ENCODE results near the gene AP4E1.
"Not testable (repeated sequence)": the region's sequence is repeated elsewhere in the genome, so short reads cannot be mapped to it uniquely, and the experiment has no call there.

AP4E1 gene

GRCh38 chr15:51006336-51006985, 98.0 kb downstream of the AP4E1 start:
- ATAC-seq, result peak; percentile 75
- Mint-ChIP-seq H3K27ac (no peak overlapping the region), H3K9me3 (peaks cover 3% of the 10 kb centered on the region)

DNA sequence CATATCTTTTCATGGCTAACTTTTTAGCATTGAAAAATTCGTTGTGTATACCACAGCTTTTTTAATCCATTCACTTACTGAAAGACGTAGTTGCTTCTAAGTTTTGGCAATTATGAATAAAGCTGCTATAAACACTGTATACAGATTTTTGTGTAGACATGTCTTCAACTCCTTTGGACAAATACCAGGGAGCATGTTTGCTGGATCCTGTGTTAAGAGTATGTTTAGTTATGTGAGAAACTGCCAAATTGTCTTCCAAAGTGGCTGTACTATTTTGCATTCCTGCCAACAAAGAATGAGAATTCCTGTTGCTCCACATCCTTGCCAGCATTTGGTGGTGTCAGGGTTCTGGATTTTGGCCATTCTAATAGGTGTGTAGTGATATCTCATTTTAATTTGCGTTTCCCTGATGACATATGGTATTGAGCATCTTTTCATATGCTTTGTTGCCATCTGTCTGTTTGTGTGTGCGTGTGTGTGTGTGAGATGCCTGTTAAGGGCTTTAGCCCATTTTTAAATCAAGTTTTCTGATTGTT, 98.7 kb downstream of the AP4E1 start:
- H3K4me3 Mint-ChIP-seq, result no peak overlapping the region
- ATAC-seq (no peak), DNase-seq (ENCODE audit: low spot score in 2 of 2) (no peak)
- peaks cover 3% of the 10 kb centered on the region for H3K9me3 Mint-ChIP-seq
- no peak overlapping the region for H3K27ac Mint-ChIP-seq
- no peaks in the 10 kb centered on the region for H3K4me1 Mint-ChIP-seq
- H3K36me3 Mint-ChIP-seq, result peaks cover 12% of the 10 kb centered on the region

More at GRCh38 chr15:51006336-51006985, 98.0 kb downstream of the AP4E1 start:
- DNase-seq (ENCODE audit: low spot score in 2 of 2), result no peak
- Mint-ChIP-seq H3K4me1 (no peaks in the 10 kb centered on the region), H3K4me3 (no peak overlapping the region), H3K36me3 (peaks cover 19% of the 10 kb centered on the region)

- DNase-seq (ENCODE audit: low spot score in 2 of 2) (no peak), ATAC-seq (no peak)
Observed at GRCh38 chr15:51011212-51011611, 102.7 kb downstream of the AP4E1 start.

DNA sequence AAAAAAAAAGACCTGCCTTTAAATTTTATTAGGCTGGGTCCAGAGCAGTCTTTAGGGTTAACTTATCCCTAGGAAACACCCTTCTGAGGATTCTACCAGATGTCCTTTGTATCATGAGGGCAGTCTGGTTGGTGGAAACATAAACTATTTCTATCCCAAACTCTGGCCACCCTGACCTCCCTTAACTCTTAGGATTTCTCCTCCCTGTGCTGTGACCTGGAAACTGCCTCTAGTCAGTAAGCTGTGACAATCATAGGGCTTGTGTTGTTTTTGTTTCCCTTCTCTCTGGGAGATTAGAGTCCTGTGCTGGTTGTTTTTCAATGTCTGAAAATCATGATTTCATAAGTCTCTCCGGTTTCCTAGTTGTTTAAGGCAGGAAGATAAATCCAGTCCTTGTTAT, 108.1 kb downstream of the AP4E1 start:
- peaks cover 3% of the 10 kb centered on the region for H3K9me3 Mint-ChIP-seq

More at GRCh38 chr15:51011212-51011611, 102.7 kb downstream of the AP4E1 start:
- peaks cover 3% of the 10 kb centered on the region for H3K9me3 Mint-ChIP-seq
- H3K36me3 Mint-ChIP-seq, result peaks cover 7% of the 10 kb centered on the region
- no peak overlapping the region for H3K27ac Mint-ChIP-seq
- H3K4me3 Mint-ChIP-seq, result no peak overlapping the region
- no peaks in the 10 kb centered on the region for H3K4me1 Mint-ChIP-seq

DNA sequence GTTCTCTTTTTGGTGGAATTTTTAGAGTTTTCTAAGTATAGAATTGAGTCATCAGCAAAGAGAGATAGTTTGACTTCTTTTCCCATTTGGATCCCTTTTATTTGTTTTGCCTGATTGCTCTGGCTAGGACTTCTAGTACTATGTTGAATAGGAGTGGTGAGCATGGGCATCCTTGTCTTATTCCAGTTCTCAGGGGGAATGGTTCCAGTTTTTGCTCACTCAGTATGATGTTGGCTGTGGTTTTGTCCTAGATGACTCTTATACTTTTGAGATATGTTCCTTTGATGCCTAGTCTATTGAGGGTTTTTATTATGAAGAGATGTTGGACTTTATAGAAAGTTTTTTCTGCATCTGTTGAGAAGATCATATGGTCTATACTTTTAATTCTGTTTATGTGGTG, 113.7 kb downstream of the AP4E1 start:
- no peak overlapping the region for H3K4me3 Mint-ChIP-seq
- ATAC-seq, result no peak

More for the DNA sequence above, 108.1 kb downstream of the AP4E1 start:
- H3K4me3 Mint-ChIP-seq, result no peak overlapping the region
- no peaks in the 10 kb centered on the region for H3K4me1 Mint-ChIP-seq
- ATAC-seq (no peak), DNase-seq (ENCODE audit: low spot score in 2 of 2) (no peak)
- H3K27ac Mint-ChIP-seq, result no peak overlapping the region
- no peaks in the 10 kb centered on the region for H3K36me3 Mint-ChIP-seq

DNA sequence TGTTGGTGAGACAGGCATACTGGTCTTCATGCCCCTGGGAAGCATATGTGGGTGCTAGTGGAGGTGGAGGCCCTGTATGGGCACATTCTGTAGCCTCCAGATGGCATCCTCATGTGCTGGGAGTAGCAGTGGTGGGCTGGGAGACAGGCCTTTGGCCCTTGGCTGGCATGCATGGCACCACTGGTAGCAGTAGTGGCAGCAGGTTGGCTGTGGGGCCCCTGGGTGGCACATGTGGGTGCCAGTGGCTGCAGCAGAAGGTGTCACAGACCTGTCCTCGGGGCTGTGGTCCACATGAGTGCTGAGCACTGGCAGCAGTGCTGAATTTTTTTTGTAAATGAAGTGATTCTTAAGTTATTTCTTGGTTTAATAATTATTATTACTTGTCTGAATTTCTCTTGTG, 115.0 kb downstream of the AP4E1 start:
- Mint-ChIP-seq H3K27ac (no peak overlapping the region), H3K9me3 (peaks cover 3% of the 10 kb centered on the region), H3K4me3 (no peak overlapping the region), H3K36me3 (no peaks in the 10 kb centered on the region), H3K4me1 (no peaks in the 10 kb centered on the region)
- no peak for ATAC-seq
- DNase-seq (ENCODE audit: low spot score in 2 of 2), result no peak

More for the DNA sequence above, 113.7 kb downstream of the AP4E1 start:
- no peak overlapping the region for H3K27ac Mint-ChIP-seq
- DNase-seq (ENCODE audit: low spot score in 2 of 2), result no peak
- H3K4me1 Mint-ChIP-seq, result no peaks in the 10 kb centered on the region
- no peaks in the 10 kb centered on the region for H3K36me3 Mint-ChIP-seq
- H3K9me3 Mint-ChIP-seq, result peaks cover 3% of the 10 kb centered on the region

- H3K4me1 Mint-ChIP-seq, result no peaks in the 10 kb centered on the region
- DNase-seq (ENCODE audit: low spot score in 2 of 2), result no peak
- ATAC-seq, result no peak
- H3K27ac Mint-ChIP-seq, result no peak overlapping the region
- H3K9me3 Mint-ChIP-seq, result peaks cover 2% of the 10 kb centered on the region
- no peak overlapping the region for H3K4me3 Mint-ChIP-seq
- H3K36me3 Mint-ChIP-seq, result no peaks in the 10 kb centered on the region
Observed at GRCh38 chr15:51024735-51025453, 116.4 kb downstream of the AP4E1 start.

DNA sequence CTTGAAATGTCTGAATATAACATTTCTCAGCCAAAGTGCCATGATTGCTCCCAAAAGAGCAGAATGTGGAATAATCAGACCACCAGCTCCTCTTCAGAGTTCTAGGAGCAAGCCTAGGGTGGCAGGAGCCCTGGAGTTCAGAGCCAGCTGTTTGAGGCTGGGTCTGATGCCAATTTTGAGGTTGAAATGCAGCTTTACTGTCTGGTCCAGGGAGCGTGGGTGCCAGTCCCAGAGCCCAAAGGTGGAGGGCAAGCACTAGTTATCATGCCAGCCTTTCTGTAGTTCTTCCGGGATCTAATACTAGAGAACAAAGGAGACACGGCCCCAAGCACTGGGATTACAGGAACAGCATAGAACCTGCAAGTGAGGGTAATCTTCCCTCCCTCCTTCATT, 117.0 kb downstream of the AP4E1 start:
- Mint-ChIP-seq H3K4me3 (no peak overlapping the region), H3K9me3 (no peaks in the 10 kb centered on the region), H3K27ac (no peak overlapping the region), H3K4me1 (no peaks in the 10 kb centered on the region), H3K36me3 (no peaks in the 10 kb centered on the region)
- ATAC-seq, result no peak
- DNase-seq (ENCODE audit: low spot score in 2 of 2), result no peak

- Mint-ChIP-seq H3K4me1 (no peaks in the 10 kb centered on the region), H3K36me3 (no peaks in the 10 kb centered on the region), H3K9me3 (no peaks in the 10 kb centered on the region), H3K4me3 (no peak overlapping the region), H3K27ac (no peak overlapping the region)
- DNase-seq (ENCODE audit: low spot score in 2 of 2) (no peak), ATAC-seq (no peak)
Observed at GRCh38 chr15:51030649-51031316, 122.3 kb downstream of the AP4E1 start.

DNA sequence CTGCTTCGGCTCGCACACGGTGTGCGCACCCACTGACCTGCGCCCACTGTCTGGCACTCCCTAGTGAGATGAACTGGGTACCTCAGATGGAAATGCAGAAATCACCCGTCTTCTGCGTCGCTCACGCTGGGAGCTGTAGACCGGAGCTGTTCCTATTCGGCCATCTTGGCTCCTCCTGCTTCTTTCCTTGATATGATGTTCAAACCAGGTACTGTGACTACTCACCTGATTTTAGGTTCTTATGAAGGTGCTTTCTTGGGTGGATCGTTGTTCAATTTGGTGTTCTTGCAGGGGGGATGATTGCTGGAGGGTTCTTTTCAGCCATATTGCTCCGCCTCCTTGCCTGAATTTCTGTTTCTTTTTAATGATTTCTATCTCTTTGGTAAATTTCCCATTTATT, 129.0 kb downstream of the AP4E1 start:
- not testable (repeated sequence) for H3K4me3 Mint-ChIP-seq; H3K27ac Mint-ChIP-seq; H3K4me1 Mint-ChIP-seq; DNase-seq (ENCODE audit: low spot score in 2 of 2); H3K36me3 Mint-ChIP-seq; ATAC-seq; H3K9me3 Mint-ChIP-seq

- H3K9me3 Mint-ChIP-seq, result no peaks in the 10 kb centered on the region
- no peaks in the 10 kb centered on the region for H3K4me1 Mint-ChIP-seq
- DNase-seq (ENCODE audit: low spot score in 2 of 2), result no peak
- H3K4me3 Mint-ChIP-seq, result no peak overlapping the region
- H3K27ac Mint-ChIP-seq, result no peak overlapping the region
- ATAC-seq, result no peak
- no peaks in the 10 kb centered on the region for H3K36me3 Mint-ChIP-seq
Observed at GRCh38 chr15:51038162-51038973, 129.9 kb downstream of the AP4E1 start.

DNA sequence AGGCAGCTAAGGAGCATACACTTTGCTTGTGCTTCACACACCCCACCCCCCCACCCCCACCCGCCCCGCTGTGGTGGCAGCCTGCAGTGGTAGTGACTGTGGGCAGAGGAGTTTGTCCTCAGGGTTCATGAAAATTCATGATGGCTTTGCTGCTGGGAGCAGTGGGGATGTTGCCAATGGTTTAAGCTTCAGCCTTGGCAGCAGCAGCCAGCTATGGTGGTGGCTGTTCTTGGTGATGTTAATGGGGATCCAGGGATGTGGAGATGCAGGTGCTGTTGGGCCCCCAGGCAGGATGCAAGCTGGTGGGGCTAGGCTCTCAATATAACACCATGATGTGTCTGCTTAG, 130.5 kb downstream of the AP4E1 start:
- Mint-ChIP-seq H3K4me3 (no peak overlapping the region), H3K9me3 (no peaks in the 10 kb centered on the region), H3K4me1 (no peaks in the 10 kb centered on the region), H3K36me3 (no peaks in the 10 kb centered on the region), H3K27ac (no peak overlapping the region)
- no peak for DNase-seq (ENCODE audit: low spot score in 2 of 2)
- no peak for ATAC-seq

DNA sequence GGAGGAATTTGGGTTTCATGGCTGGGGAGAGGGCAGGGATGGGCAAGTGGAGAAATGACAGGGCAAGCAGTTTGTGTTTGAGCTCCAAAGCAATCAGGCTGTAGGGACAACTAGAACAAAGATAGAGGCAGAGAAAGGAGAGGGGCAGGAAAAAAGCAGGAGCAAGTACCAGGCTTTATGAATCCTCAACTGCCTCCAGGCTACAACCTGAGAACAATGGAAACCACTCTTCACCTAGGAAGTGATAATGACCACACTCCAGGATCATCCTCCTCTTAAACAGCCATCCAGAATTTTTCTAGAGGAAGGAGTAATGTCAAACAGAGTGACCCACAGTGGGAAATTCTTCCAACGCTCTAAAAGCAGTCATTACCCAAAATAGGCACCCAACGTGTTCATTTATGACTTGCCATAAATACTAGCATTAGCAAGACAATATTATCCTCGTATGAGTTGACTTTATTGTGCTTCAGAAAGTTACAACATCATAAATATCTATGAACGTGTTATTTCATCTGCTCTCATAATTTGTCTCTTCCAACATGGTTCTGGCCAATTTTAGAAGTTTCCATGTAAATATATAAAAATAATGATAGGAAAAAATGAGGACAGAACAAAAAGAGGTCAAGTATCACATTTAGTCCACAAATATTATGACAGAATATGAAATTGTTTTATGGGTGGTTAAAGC, 135.7 kb downstream of the AP4E1 start:
- Mint-ChIP-seq H3K9me3 (no peaks in the 10 kb centered on the region), H3K4me3 (no peak overlapping the region), H3K27ac (no peak overlapping the region), H3K4me1 (no peaks in the 10 kb centered on the region), H3K36me3 (no peaks in the 10 kb centered on the region)
- no peak for DNase-seq (ENCODE audit: low spot score in 2 of 2)
- no peak for ATAC-seq

GRCh38 chr15:51046016-51046415, 137.5 kb downstream of the AP4E1 start:
- DNase-seq (ENCODE audit: low spot score in 2 of 2), result no peak
- Mint-ChIP-seq H3K4me3 (no peak overlapping the region), H3K27ac (no peak overlapping the region), H3K9me3 (no peaks in the 10 kb centered on the region), H3K4me1 (no peaks in the 10 kb centered on the region), H3K36me3 (no peaks in the 10 kb centered on the region)
- no peak for ATAC-seq
